Mesodermal cell (in vitro differentiated cells): ENCODE results near the gene SSTR3.
"Not testable (repeated sequence)": the region's sequence is repeated elsewhere in the genome, so short reads cannot be mapped to it uniquely, and the experiment has no call there.

ENCODE experiments used
- H3K27ac ChIP-seq: 2 replicates; pipeline ENCODE4 v1.7.0; 2013; ENCODE audit warnings: mild to moderate bottlenecking, low read depth, low read length, moderate library complexity; ENCODE audit not compliant: severe bottlenecking
- H3K36me3 ChIP-seq: 2 replicates; pipeline ENCODE4 v1.7.1; 2013; ENCODE audit warnings: mild to moderate bottlenecking, low read length, moderate library complexity; ENCODE audit not compliant: control insufficient read depth, insufficient read depth
- H3K4me1 ChIP-seq: one replicate; pipeline ENCODE4 v1.7.1; 2013; ENCODE audit warnings: mild to moderate bottlenecking, low read length; ENCODE audit not compliant: insufficient read depth, control insufficient read depth, poor library complexity, severe bottlenecking
- H3K4me3 ChIP-seq: 2 replicates; pipeline ENCODE4 v1.7.0; 2013; ENCODE audit warnings: low read length, control low read depth, mild to moderate bottlenecking; ENCODE audit not compliant: insufficient read depth, poor library complexity, severe bottlenecking; ENCODE audit errors: extremely low read depth
- H3K9me3 ChIP-seq: 2 replicates; pipeline ENCODE4 v1.7.1; 2013; ENCODE audit warnings: mild to moderate bottlenecking, low read length, moderate library complexity; ENCODE audit not compliant: control insufficient read depth
- WGBS, 2 experiments: methylation state at CpG; one replicate each; pipeline ENCODE4 v1.1.5; 2013; ENCODE audit warnings: missing lambda C conversion rate in 2 of 2; ENCODE audit not compliant: insufficient coverage in 2 of 2; 5-methylcytosine and 5-hydroxymethylcytosine counted together

Gene SSTR3

DNA sequence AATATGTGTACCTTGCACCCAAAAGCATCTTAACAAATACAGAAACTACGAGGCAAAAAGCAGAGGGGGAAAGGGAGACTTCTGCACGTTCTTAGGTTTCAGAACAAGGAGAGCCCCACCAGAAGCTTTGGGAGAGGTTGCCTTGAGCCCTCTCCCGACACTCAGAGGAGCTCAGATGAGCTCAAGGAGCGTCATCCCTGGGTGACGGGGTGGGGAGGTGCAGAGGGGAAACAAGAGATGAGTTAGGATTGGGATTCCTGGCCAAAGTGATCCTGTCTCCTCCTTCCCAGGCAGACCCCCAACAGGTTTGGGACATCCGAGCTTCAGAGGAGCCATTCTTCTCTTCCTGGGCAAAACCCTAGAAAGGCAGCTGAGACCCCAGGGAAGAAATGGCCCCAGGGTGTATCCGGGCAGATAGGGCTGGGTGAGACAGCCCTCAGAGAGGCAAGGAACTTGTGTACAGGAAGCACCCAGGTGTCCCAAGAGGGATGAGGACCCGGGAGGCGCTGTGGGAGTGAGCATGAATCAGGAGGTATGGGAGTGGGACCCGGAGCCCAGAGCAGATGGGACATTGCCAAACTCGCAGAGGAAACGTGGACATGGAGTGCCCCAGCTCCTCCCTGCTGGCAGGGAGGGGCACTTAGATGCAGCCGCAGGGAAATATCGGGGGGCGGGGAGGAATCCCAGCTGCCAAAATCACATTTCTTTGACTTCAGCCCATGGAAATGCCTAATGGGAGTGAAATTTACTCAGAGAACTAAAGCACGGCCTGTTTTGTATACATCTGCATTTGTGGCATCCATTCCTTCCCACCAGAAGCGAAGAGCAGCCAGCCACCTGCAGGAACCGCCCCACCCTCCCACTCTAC, 36.6 kb downstream of the SSTR3 start:
- 86 to 92% methylated on average over 12 to 15 of the region's 18 CpGs for WGBS, 2 experiments
- Histone ChIP-seq H3K27ac (no peak overlapping the region), H3K4me3 (no peak overlapping the region), H3K36me3 (no peaks in the 10 kb centered on the region), H3K4me1 (peaks cover 18% of the 10 kb centered on the region), H3K9me3 (no peaks in the 10 kb centered on the region)

DNA sequence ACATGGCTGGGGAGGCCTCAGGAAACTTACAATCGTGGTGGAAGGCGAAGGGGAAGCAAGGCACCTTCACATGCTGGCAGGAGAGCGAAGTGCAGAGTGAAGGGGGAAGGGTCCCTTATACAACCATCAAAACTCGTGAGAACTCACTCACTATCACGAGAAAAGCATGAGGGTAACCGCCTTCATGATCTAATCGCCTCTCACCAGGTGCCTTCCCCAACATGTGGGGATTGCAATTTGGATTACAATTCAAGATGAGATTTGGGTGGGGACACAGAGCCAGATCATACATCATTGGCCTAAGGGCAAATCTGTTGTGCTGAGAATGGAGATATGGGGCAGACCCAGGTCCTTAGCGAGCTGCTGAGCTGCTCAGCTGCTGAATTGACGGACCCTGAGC, 37.3 kb downstream of the SSTR3 start:
- Histone ChIP-seq H3K4me1 (peaks cover 18% of the 10 kb centered on the region), H3K27ac (no peak overlapping the region), H3K4me3 (no peak overlapping the region), H3K9me3 (no peaks in the 10 kb centered on the region), H3K36me3 (no peaks in the 10 kb centered on the region)
- 88 to 97% methylated on average over 3 to 4 of the region's 9 CpGs for WGBS, 2 experiments

DNA sequence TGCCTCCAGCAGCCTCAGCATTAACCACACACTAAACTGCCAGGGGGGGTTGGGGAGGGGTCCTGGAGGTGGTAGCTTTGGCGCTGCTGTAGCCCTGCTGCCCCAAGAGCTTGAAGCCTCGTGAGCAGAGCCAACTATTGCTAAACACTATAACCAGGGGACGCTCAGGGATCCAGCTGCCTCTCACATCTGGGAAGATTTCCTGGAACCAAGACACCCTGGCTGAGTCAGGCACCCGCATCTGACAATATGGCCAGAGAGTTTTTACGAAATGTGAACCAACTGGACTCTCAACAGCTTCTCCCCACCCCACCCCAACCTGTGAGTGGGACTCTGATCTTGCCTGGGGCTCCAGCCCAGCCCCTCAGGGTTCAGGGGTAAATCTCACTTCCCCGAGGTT, 38.6 kb downstream of the SSTR3 start:
- 84 to 94% methylated on average over 5 to 6 of the region's 6 CpGs for WGBS, 2 experiments
- no peak overlapping the region for H3K4me3 ChIP-seq
- peaks cover 18% of the 10 kb centered on the region for H3K4me1 ChIP-seq
- H3K36me3 ChIP-seq: no peaks in the 10 kb centered on the region
- no peaks in the 10 kb centered on the region for H3K9me3 ChIP-seq
- H3K27ac ChIP-seq: no peak overlapping the region

DNA sequence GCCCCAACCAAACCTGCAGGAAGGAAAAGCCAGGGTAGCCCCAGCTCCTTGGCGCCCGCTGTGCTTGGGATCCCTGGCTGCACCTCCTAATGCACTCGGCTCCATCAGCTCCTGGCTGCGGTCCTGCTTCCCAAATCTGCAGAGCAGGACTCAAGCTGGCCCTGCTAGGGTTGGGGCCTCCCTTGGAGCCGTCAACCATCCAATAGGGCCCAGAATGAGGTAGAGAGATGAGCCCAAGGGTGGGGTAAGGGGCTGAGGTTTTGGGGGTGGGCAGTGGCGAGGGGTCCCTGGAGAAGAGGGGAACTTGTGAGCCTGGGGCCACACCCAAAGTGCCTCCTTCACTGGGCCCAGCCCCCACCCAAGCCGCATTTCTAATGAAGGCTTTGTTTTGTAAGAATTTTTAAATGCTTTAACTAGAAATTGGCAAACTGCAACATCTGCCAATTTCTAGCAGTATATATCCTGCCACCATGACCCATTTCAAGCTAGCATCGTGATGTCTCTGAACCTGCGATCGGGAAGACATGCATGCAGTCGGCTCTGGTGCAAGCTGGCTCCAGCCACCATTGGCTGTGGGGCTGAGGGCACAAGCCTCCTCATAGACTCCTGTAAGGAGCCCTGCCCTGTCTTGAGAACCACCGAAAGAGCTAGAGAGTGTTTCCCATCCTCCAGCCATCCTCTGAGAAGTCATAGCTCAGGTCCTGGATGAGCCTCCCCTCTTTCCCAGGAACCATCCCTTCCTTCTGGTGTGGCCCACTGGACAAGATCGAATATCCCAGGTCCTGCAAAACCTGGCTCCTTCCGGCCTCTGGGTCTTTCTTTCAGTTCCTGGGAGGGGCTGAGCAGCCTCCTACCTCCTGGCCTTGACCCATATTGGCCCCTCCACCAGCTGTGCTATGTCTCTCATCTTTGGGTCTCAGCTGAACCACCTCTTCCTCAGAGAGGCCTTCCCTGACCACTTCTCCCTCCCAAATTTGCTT, 39.7 kb downstream of the SSTR3 start:
- Histone ChIP-seq H3K36me3 (no peaks in the 10 kb centered on the region), H3K9me3 (no peaks in the 10 kb centered on the region), H3K4me1 (peaks cover 13% of the 10 kb centered on the region), H3K4me3 (no peak overlapping the region), H3K27ac (no peak overlapping the region)
- 84 to 90% methylated on average over 12 of the region's 14 CpGs for WGBS, 2 experiments

DNA sequence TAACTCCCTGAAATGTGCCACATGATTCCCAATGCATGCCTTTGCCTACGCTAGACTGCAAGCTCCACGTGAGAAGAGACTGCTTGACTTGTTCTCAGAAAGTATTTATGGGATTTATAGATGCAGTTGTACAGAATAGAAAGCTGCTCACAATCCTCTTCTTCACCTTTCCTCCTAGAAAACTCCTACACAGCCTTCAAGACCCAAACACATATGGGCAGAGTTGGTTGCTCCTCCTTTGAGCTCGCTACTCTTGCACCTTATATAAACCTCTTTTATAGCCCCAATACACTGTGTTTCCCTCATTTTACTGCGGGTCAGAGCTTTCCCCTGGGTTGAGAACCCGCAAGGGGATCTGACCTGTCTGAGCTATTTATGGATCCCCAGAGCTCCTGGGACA, 40.6 kb downstream of the SSTR3 start:
- Histone ChIP-seq H3K27ac (no peak overlapping the region), H3K4me3 (no peak overlapping the region), H3K9me3 (no peaks in the 10 kb centered on the region), H3K4me1 (peaks cover 6% of the 10 kb centered on the region), H3K36me3 (no peaks in the 10 kb centered on the region)
- 86 to 98% methylated on average over 1 to 3 of the region's 5 CpGs for WGBS, 2 experiments

DNA sequence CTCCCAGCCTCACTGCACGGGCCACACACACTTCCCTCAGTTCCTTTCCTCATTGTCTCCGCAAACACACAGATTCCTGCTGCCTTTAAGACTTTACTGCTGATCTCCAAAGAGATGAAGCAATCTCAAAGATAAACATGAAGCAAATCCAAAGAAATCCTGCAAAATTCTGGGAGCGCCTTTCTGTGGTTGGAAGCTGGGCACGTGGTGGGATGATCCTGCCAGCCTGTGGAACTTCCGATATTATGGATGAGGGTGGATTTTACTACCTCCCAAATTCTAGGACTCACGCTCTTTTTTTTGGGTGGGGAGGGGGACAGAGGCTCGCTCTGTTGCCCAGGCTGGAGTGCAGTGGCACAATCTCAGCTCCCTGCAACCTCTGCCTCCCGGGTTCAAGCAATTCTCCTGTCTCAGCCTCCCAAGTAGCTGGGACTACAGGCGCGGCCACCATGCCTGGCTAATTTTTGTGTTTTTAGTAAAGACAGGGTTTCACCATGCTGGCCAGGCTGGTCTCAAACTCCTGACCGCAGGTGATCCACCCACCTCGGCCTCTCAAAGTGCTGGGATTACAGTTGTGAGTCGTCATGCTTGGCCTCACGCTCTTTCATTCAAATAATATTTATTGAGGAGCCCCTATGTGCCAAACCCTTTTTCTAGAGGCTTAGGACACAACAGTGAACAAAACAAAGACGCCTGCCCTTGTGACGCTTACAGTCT, 41.4 kb downstream of the SSTR3 start:
- H3K9me3 ChIP-seq, H3K27ac ChIP-seq, H3K36me3 ChIP-seq, H3K4me3 ChIP-seq, H3K4me1 ChIP-seq: not testable (repeated sequence)
- 91 to 92% methylated on average over 11 to 12 of the region's 16 CpGs for WGBS, 2 experiments

DNA sequence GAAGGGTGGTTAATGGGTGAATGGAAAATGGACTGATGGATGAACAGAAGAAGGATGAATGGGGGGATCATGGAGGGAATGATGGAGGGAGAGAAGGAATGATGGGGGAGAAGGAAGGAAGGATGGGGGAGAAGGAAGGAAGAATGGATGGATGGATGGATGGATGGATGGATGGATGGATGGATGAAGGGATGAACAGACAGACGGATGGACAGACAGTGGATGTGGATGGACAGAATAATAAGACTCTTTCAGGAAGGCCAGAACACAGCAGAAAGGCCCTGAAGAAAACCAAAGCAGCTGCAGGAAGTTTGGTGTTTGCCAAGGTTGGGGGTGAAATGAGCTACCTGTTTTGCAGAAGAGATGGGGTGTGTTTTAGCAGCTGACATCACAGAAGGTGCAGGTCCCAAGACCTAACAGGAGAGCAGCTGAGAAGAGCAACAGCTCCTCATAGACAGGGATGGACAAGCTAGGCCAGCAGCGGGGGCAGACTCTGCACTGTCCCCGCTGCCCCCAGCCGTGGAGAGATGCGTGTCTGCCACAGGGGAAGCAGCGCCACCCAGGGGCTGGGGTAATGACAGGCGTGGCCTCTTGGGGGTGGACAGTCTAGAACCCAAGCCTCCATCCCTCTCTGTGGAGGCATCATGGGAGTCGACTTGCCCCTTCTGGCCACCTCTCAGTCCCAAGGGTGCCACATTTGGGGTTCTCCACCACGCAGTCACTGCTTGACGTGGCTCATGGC, 42.2 kb downstream of the SSTR3 start:
- no peaks in the 10 kb centered on the region for H3K36me3 ChIP-seq
- no peaks in the 10 kb centered on the region for H3K4me1 ChIP-seq
- 89 to 91% methylated on average over 7 to 10 of the region's 10 CpGs for WGBS, 2 experiments
- no peak overlapping the region for H3K27ac ChIP-seq
- H3K4me3 ChIP-seq: no peak overlapping the region
- H3K9me3 ChIP-seq: no peaks in the 10 kb centered on the region

DNA sequence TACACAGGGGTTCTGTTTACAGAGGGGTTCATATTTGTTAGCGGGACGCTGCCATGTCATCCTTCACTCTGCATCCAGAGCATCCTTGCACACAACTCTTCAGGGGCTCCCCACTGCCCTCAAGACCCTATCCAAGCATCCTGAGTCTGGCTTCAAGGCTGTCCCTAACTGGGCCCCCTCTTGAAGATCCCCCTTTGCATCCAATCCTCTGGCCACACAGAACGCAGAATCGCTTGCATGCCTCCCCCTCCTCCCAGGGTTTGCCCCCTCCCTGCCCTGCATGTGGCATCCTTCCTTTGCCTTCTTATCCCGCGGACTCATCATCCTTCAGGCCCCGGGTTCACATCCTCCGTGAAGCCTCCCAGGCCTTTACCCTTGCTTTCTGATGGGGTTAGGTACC, 42.9 kb downstream of the SSTR3 start:
- Histone ChIP-seq H3K4me1 (no peaks in the 10 kb centered on the region), H3K36me3 (no peaks in the 10 kb centered on the region), H3K4me3 (no peak overlapping the region), H3K9me3 (no peaks in the 10 kb centered on the region), H3K27ac (no peak overlapping the region)
- 73 to 82% methylated on average over 8 of the region's 8 CpGs for WGBS, 2 experiments

DNA sequence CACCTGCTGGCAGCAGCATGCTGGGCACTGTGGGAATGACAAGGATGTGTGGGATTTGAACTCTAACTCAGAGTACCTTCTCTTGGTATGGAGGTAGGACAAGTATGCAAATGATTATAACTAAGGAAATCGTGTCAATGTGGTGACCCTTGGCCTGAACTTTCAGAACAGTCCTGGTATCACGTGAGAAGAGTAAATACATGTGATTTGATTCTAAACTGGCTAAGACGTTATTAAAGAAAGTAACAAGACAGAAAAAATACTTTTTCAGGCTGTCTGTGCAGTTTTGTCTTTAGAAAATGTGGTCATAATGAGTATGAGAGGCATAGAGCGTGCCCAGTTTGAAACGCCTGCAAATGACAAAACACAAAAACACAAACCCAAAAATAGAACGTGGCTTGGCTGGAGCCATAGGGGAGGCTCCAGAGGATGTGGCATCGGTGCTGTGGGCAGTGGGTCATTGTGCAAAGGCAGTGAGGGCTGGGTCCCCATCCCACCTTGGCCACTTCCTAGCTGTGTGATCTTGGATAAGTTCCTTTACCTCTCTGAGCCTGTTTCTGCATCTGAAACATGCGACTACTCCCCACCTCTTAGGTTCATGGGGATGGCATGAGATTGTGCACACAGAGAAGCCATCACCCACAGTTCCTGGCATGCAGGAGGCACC, 44.2 kb downstream of the SSTR3 start:
- Histone ChIP-seq H3K4me3 (no peak overlapping the region), H3K9me3 (no peaks in the 10 kb centered on the region), H3K27ac (no peak overlapping the region), H3K36me3 (no peaks in the 10 kb centered on the region), H3K4me1 (peaks cover 4% of the 10 kb centered on the region)
- 81 to 82% methylated on average over 5 to 6 of the region's 8 CpGs for WGBS, 2 experiments
